SK-N-SH (cell line): ENCODE measurements around the gene IL4. TPM values are rescaled to one million over a fixed set of nuclear protein-coding genes. Genes with fewer than 3 reads are reported as not detected.

Source experiments
- CTCF ChIA-PET: fragments of 300-600, 350-600 bp; formaldehyde crosslinking; extraction: SDS; loops from one replicate; lab custom pipeline; 2021; lab: Yijun Ruan, JAX
- POLR2A ChIA-PET: fragments of 350-600 bp; sonication (Branson Sonifier 250); formaldehyde crosslinking; extraction: SDS; loops from one replicate; lab custom pipeline; 2020; ENCODE audit warnings: antibody characterized with exemption, inconsistent platforms; lab: Yijun Ruan, JAX
- DNase-seq: peaks from one replicate; pipeline ENCODE4 v3.0.0; 2012
- H2AFZ ChIP-seq: fragments of 200-600 bp; sonication (generic); 2 replicates; pipeline ENCODE4 v1.8.1; 2016; ENCODE audit warnings: antibody characterized with exemption, mild to moderate bottlenecking, low read depth
- H3F3A ChIP-seq: fragments of 200-600 bp; sonication (generic); replicated peaks from 2 replicates; pipeline ENCODE3; 2016; ENCODE audit warnings: antibody characterized with exemption, mild to moderate bottlenecking; ENCODE audit not compliant: insufficient read depth
- H3K27ac ChIP-seq, 2 experiments: fragments of 200-500 bp in 1 of 2; fragments of 200-600 bp in 1 of 2; sonication (Bioruptor generic) in 1 of 2; sonication (generic), shearing (Covaris generic) in 1 of 2; 2 replicates each; pipeline versions ENCODE4 v1.5.1 to v1.6.1; 2014 to 2016; ENCODE audit warnings: low read depth in 2 of 2, inconsistent platforms in 1 of 2, low read length in 1 of 2, mild to moderate bottlenecking in 1 of 2, mixed read lengths in 1 of 2
- H3K27me3 ChIP-seq: fragments of 200-600 bp; sonication (generic), shearing (Covaris generic); 2 replicates; pipeline ENCODE4 v1.6.1; 2016; ENCODE audit warnings: mixed run types; ENCODE audit not compliant: insufficient read depth
- H3K36me3 ChIP-seq, 2 experiments: fragments of 200-500 bp in 1 of 2; fragments of 200-600 bp in 1 of 2; sonication (Bioruptor generic) in 1 of 2; sonication (generic) in 1 of 2; replicated peaks in 1 of 2; 2 replicates each; pipeline versions ENCODE3 to v1.5.1; 2014 to 2016; ENCODE audit warnings: low read length in 1 of 2, mild to moderate bottlenecking in 1 of 2; ENCODE audit not compliant: insufficient read depth in 2 of 2, control insufficient read depth in 1 of 2
- H3K4me1 ChIP-seq, 2 experiments: fragments of 200-500 bp in 1 of 2; fragments of 200-600 bp in 1 of 2; sonication (Bioruptor generic) in 1 of 2; sonication (generic), shearing (Covaris generic) in 1 of 2; 2 replicates each; pipeline versions ENCODE4 v1.5.1 to v1.6.1; 2014 to 2016; ENCODE audit warnings: low read depth in 1 of 2, low read length in 1 of 2, mixed run types in 1 of 2; ENCODE audit not compliant: insufficient read depth in 2 of 2, control insufficient read depth in 1 of 2
- H3K4me2 ChIP-seq: fragments of 200-600 bp; sonication (generic), shearing (Covaris generic); 2 replicates; pipeline ENCODE4 v1.6.1; 2017; ENCODE audit warnings: mixed run types
- H3K4me3 ChIP-seq, 2 experiments: fragments of 200-500 bp in 1 of 2; fragments of 200-600 bp in 1 of 2; sonication (Bioruptor generic) in 1 of 2; sonication (generic), shearing (Covaris generic) in 1 of 2; 2 replicates each; pipeline versions ENCODE4 v1.5.1 to v1.8.1; 2014 to 2016; ENCODE audit warnings: low read depth in 2 of 2, inconsistent platforms in 1 of 2, low read length in 1 of 2, mild to moderate bottlenecking in 1 of 2, mixed read lengths in 1 of 2, moderate library complexity in 1 of 2
- H3K79me2 ChIP-seq: fragments of 200-600 bp; sonication (generic); 2 replicates; pipeline ENCODE4 v1.8.1; 2017; ENCODE audit warnings: mild to moderate bottlenecking; ENCODE audit not compliant: insufficient read depth
- H3K9ac ChIP-seq: fragments of 200-600 bp; sonication (generic); 2 replicates; pipeline ENCODE4 v1.6.1; 2017; ENCODE audit warnings: mixed run types
- H3K9me2 ChIP-seq: fragments of 200-600 bp; sonication (generic); 2 replicates; pipeline ENCODE4 v1.6.1; 2017; ENCODE audit warnings: mixed run types
- H3K9me3 ChIP-seq: fragments of 200-600 bp; sonication (generic); 2 replicates; pipeline ENCODE4 v1.6.1; 2017; ENCODE audit warnings: mixed run types, mild to moderate bottlenecking, moderate library complexity
- H4K20me1 ChIP-seq: fragments of 200-600 bp; sonication (generic); 2 replicates; pipeline ENCODE4 v1.6.1; 2017; ENCODE audit warnings: mild to moderate bottlenecking, mixed run types; ENCODE audit not compliant: insufficient read depth
- ELF1 ChIP-seq: IDR thresholded peaks from 2 replicates; pipeline ENCODE4 v1.4.0; 2012
- EP300 ChIP-seq, 2 experiments: IDR thresholded peaks; 2 replicates each; pipeline versions ENCODE4 v1.4.0 to v1.6.1; 2012; ENCODE audit warnings: borderline replicate concordance in 1 of 2, low read depth in 1 of 2, low read length in 1 of 2
- EZH2phosphoT487 ChIP-seq: fragments of 200-600 bp; sonication (generic); IDR thresholded peaks from 2 replicates; pipeline ENCODE4 v1.6.1; 2017; ENCODE audit warnings: low read depth, mixed run types, mild to moderate bottlenecking, antibody characterized with exemption, moderate library complexity, borderline replicate concordance
- FOXJ3 ChIP-seq: sonication (generic); formaldehyde crosslinking; IDR thresholded peaks from 2 replicates; pipeline ENCODE4 v1.5.1; 2020; ENCODE audit warnings: mild to moderate bottlenecking, missing genetic modification reagents
- FOXM1 ChIP-seq: IDR thresholded peaks from 2 replicates; pipeline ENCODE4 v1.4.0; 2012; ENCODE audit warnings: low read depth, mild to moderate bottlenecking
- GABPA ChIP-seq: IDR thresholded peaks from 2 replicates; pipeline ENCODE4 v1.4.0; 2012; ENCODE audit warnings: low read depth, mild to moderate bottlenecking
- JUND ChIP-seq: IDR thresholded peaks from 2 replicates; pipeline ENCODE4 v1.4.0; 2012
- MXI1 ChIP-seq: IDR thresholded peaks from 2 replicates; pipeline ENCODE4 v1.6.1; 2012; ENCODE audit warnings: mild to moderate bottlenecking, low read depth, low read length, improper control_type of control experiment
- NRF1 ChIP-seq: IDR thresholded peaks from 2 replicates; pipeline ENCODE4 v1.6.1; 2012; ENCODE audit warnings: low read depth, mild to moderate bottlenecking, low read length
- RXRA ChIP-seq: IDR thresholded peaks from 2 replicates; pipeline ENCODE4 v1.4.0; 2012; ENCODE audit warnings: low read depth, mild to moderate bottlenecking, borderline replicate concordance
- SIN3A ChIP-seq: IDR thresholded peaks from 2 replicates; pipeline ENCODE4 v1.6.1; 2012; ENCODE audit warnings: low read depth, mild to moderate bottlenecking, low read length, moderate library complexity, borderline replicate concordance
- SMC3 ChIP-seq: IDR thresholded peaks from 2 replicates; pipeline ENCODE4 v1.6.1; 2012; ENCODE audit warnings: low read depth, low read length, improper control_type of control experiment
- USF2 ChIP-seq: fragments of 150-350 bp; IDR thresholded peaks from 2 replicates; pipeline ENCODE4 v1.6.1; 2017; ENCODE audit warnings: antibody characterized with exemption, low read length, low read depth, borderline replicate concordance
- YY1 ChIP-seq: IDR thresholded peaks from 2 replicates; pipeline ENCODE4 v1.4.0; 2012; ENCODE audit warnings: low read depth, mild to moderate bottlenecking
- WGBS: methylation state at CpG from one replicate; pipeline ENCODE4 v1.1.6; 2017; ENCODE audit warnings: low lambda C conversion rate; 5-methylcytosine and 5-hydroxymethylcytosine counted together
- polyA plus RNA-seq, 3 experiments: library from polyadenylated mRNA; depleted of rRNA; stranded (reverse); fragments of >200 nt; gene quantifications; 2 replicates each; pipeline ENCODE4 v1.2.3, GENCODE V29; 2012
- TF ChIP-seq, protein P1 (sequence below): IDR thresholded peaks from 2 replicates; pipeline ENCODE4 v1.6.1; 2012; ENCODE audit warnings: mild to moderate bottlenecking, low read depth, low read length, moderate library complexity
- TF ChIP-seq, protein P2 (sequence below): IDR thresholded peaks from 2 replicates; pipeline ENCODE4; 2012

The IL4 gene
- polyA plus RNA-seq, 1 of the 3 experiments (the other 2 are of a cell fraction) = not detected

DNA sequence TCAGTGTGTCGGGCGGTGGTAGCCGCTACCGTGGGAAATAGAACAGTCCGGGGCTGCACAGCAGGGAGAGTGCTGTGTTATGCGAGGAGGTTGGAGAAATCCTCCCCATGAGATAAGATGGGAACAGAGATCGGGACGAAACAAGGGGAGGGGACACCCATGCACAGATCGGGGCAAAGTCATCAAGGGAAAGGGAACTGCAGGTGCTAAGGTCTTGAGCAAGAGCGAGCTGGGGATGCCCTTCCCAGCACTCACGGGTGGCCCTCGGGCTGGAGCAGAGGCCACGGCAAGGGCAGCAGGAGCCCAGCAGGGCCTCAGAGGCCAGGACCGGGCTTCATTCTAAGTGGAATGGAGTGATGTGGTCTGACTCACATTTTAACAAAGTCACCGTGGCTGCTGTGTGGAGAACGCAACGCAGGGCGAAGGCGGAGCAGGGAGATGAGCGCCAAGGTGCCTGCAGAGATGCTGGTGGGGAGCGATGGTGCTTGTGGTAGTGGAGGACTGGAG lies 8.2 kb upstream of the IL4 start:
- H3K27me3 ChIP-seq = no peaks in the 10 kb centered on the region
- H3K9me2 ChIP-seq = no peaks in the 10 kb centered on the region
- H3K9me3 ChIP-seq = no peaks in the 10 kb centered on the region
- ChIA-PET CTCF (interaction anchor here (1.0 kb wide), 3 partner anchors 9 to 24 kb away, joined by 3 to 4 read pairs (median 3); no protein-coding TSS in a partner anchor), POLR2A (no interaction called here)
- no peak overlapping the region for H3K27ac ChIP-seq
- no peaks in the 10 kb centered on the region for H3K36me3 ChIP-seq
- H3K79me2 ChIP-seq = no peaks in the 10 kb centered on the region
- no peak overlapping the region for H3K9ac ChIP-seq
- no peaks in the 10 kb centered on the region for H4K20me1 ChIP-seq
- H2AFZ ChIP-seq = no peak overlapping the region
- no peak overlapping the region for H3K4me2 ChIP-seq
- no peak for TF ChIP-seq SMC3
- no peak for TF ChIP-seq FOXJ3
- no peak for TF ChIP-seq RXRA
- TF ChIP-seq, protein P1, sequence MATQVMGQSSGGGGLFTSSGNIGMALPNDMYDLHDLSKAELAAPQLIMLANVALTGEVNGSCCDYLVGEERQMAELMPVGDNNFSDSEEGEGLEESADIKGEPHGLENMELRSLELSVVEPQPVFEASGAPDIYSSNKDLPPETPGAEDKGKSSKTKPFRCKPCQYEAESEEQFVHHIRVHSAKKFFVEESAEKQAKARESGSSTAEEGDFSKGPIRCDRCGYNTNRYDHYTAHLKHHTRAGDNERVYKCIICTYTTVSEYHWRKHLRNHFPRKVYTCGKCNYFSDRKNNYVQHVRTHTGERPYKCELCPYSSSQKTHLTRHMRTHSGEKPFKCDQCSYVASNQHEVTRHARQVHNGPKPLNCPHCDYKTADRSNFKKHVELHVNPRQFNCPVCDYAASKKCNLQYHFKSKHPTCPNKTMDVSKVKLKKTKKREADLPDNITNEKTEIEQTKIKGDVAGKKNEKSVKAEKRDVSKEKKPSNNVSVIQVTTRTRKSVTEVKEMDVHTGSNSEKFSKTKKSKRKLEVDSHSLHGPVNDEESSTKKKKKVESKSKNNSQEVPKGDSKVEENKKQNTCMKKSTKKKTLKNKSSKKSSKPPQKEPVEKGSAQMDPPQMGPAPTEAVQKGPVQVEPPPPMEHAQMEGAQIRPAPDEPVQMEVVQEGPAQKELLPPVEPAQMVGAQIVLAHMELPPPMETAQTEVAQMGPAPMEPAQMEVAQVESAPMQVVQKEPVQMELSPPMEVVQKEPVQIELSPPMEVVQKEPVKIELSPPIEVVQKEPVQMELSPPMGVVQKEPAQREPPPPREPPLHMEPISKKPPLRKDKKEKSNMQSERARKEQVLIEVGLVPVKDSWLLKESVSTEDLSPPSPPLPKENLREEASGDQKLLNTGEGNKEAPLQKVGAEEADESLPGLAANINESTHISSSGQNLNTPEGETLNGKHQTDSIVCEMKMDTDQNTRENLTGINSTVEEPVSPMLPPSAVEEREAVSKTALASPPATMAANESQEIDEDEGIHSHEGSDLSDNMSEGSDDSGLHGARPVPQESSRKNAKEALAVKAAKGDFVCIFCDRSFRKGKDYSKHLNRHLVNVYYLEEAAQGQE = no peak
- TF ChIP-seq GABPA = no peak
- no peak for TF ChIP-seq EP300 (IDR thresholded peaks at IDR 0.05; ENCODE audit: borderline replicate concordance in 1 of 2, low read depth in 1 of 2, low read length in 1 of 2)
- TF ChIP-seq, protein P2, sequence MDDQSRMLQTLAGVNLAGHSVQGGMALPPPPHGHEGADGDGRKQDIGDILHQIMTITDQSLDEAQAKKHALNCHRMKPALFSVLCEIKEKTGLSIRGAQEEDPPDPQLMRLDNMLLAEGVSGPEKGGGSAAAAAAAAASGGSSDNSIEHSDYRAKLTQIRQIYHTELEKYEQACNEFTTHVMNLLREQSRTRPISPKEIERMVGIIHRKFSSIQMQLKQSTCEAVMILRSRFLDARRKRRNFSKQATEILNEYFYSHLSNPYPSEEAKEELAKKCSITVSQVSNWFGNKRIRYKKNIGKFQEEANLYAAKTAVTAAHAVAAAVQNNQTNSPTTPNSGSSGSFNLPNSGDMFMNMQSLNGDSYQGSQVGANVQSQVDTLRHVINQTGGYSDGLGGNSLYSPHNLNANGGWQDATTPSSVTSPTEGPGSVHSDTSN = no peak
- TF ChIP-seq NRF1 = no peak
- no peak for TF ChIP-seq FOXM1
- no peak for TF ChIP-seq JUND
- no peak for TF ChIP-seq ELF1
- TF ChIP-seq SIN3A = no peak
- TF ChIP-seq YY1 = no peak
- TF ChIP-seq USF2 = no peak
- no peak for TF ChIP-seq EZH2phosphoT487
- TF ChIP-seq MXI1 = no peak
- WGBS = 91% methylated on average over 18 of the region's 21 CpGs
- H3K4me3 ChIP-seq = no peak overlapping the region
- DNase-seq = no peak
- peaks cover 0 to 3% of the 10 kb centered on the region in 2 experiments; a peak in 1 of 4 replicates for H3K4me1 ChIP-seq
- no peaks in the 10 kb centered on the region for H3F3A ChIP-seq
